ENCODE results near the gene CDK5. TPM values are rescaled to one million over a fixed set of nuclear protein-coding genes. Genes with fewer than 3 reads are reported as not detected.

The CDK5 gene
- total and polyA plus RNA-seq, 2 of the 13 experiments (the other 11 are each of a cell fraction or from before 2014, with no cell fraction given), result 16.4 to 21.3 TPM

DNA sequence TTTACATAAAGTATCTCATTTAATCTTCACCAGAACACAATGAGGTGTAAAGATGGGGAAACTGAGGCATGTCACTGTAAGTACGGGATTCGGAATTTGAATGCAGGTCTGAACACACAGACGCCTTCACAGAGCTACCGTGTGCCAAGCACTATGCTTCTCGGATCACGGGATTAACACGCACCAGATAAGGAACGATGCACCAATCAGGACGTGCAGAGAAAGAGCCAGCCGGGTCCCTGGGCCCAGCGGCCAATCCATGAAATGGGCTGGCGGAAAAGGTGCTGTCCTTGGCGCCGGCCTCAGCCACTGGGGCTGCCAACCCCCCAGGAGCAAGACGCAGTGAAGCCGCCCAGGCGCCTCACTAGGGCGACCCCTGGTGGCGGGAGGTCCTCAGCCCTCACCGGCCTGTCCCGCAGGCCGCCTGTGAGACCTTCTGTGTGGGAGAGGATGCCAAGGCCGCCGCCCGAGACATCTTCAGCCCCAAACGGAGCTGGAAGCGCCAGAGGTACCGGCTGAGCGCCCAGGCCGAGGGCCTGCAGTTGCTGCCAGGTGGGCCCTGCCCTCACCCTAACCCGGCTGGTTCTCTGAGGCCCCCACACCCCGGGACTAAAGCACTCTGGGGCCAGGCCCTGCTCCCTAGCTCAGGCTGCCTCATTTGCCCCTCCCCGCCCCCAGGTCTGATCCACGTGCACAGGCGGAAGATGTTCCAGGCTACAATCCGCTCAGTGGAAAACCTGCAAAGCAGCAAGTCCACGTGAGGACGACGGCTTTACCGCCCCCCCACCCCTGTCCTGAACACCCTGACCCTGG lies 49.0 kb downstream of the CDK5 start (continued):
- TF ChIP-seq, protein P1, sequence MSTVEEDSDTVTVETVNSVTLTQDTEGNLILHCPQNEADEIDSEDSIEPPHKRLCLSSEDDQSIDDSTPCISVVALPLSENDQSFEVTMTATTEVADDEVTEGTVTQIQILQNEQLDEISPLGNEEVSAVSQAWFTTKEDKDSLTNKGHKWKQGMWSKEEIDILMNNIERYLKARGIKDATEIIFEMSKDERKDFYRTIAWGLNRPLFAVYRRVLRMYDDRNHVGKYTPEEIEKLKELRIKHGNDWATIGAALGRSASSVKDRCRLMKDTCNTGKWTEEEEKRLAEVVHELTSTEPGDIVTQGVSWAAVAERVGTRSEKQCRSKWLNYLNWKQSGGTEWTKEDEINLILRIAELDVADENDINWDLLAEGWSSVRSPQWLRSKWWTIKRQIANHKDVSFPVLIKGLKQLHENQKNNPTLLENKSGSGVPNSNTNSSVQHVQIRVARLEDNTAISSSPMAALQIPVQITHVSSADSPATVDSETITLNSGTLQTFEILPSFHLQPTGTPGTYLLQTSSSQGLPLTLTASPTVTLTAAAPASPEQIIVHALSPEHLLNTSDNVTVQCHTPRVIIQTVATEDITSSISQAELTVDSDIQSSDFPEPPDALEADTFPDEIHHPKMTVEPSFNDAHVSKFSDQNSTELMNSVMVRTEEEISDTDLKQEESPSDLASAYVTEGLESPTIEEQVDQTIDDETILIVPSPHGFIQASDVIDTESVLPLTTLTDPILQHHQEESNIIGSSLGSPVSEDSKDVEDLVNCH (CRISPR knock-in tag; IDR thresholded peaks at IDR 0.05), result no peak
- TF ChIP-seq MIXL1 (CRISPR knock-in tag; IDR thresholded peaks at IDR 0.05) (no peak), RFX5 (IDR thresholded peaks at IDR 0.05; ENCODE audit: low read depth, low read length) (no peak), JUND (CRISPR knock-in tag; IDR thresholded peaks at IDR 0.05) (no peak), ATRX (CRISPR knock-in tag; IDR thresholded peaks at IDR 0.05; ENCODE audit: borderline replicate concordance) (no peak), ZC3H13 (CRISPR knock-in tag; IDR thresholded peaks at IDR 0.05) (no peak), EED (CRISPR knock-in tag; IDR thresholded peaks at IDR 0.05) (no peak), ZNF562 (CRISPR knock-in tag; IDR thresholded peaks at IDR 0.05; ENCODE audit: borderline replicate concordance) (no peak), FOXM1 (CRISPR knock-in tag; IDR thresholded peaks at IDR 0.05) (no peak), SIN3A (IDR thresholded peaks at IDR 0.05; ENCODE audit: borderline replicate concordance, low read depth, low read length) (no peak)
- TF ChIP-seq, protein P2, sequence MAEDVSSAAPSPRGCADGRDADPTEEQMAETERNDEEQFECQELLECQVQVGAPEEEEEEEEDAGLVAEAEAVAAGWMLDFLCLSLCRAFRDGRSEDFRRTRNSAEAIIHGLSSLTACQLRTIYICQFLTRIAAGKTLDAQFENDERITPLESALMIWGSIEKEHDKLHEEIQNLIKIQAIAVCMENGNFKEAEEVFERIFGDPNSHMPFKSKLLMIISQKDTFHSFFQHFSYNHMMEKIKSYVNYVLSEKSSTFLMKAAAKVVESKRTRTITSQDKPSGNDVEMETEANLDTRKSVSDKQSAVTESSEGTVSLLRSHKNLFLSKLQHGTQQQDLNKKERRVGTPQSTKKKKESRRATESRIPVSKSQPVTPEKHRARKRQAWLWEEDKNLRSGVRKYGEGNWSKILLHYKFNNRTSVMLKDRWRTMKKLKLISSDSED (CRISPR knock-in tag; IDR thresholded peaks at IDR 0.05), result no peak
- TF ChIP-seq, protein P3, sequence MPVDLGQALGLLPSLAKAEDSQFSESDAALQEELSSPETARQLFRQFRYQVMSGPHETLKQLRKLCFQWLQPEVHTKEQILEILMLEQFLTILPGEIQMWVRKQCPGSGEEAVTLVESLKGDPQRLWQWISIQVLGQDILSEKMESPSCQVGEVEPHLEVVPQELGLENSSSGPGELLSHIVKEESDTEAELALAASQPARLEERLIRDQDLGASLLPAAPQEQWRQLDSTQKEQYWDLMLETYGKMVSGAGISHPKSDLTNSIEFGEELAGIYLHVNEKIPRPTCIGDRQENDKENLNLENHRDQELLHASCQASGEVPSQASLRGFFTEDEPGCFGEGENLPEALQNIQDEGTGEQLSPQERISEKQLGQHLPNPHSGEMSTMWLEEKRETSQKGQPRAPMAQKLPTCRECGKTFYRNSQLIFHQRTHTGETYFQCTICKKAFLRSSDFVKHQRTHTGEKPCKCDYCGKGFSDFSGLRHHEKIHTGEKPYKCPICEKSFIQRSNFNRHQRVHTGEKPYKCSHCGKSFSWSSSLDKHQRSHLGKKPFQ (CRISPR knock-in tag; IDR thresholded peaks at IDR 0.05; ENCODE audit: insufficient replicate concordance), result peak; percentile 32
- TF ChIP-seq, protein P4, sequence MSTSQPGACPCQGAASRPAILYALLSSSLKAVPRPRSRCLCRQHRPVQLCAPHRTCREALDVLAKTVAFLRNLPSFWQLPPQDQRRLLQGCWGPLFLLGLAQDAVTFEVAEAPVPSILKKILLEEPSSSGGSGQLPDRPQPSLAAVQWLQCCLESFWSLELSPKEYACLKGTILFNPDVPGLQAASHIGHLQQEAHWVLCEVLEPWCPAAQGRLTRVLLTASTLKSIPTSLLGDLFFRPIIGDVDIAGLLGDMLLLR (CRISPR knock-in tag; IDR thresholded peaks at IDR 0.05), result no peak; the same call in 1 of the 2 replicates
- TF ChIP-seq, protein P5, sequence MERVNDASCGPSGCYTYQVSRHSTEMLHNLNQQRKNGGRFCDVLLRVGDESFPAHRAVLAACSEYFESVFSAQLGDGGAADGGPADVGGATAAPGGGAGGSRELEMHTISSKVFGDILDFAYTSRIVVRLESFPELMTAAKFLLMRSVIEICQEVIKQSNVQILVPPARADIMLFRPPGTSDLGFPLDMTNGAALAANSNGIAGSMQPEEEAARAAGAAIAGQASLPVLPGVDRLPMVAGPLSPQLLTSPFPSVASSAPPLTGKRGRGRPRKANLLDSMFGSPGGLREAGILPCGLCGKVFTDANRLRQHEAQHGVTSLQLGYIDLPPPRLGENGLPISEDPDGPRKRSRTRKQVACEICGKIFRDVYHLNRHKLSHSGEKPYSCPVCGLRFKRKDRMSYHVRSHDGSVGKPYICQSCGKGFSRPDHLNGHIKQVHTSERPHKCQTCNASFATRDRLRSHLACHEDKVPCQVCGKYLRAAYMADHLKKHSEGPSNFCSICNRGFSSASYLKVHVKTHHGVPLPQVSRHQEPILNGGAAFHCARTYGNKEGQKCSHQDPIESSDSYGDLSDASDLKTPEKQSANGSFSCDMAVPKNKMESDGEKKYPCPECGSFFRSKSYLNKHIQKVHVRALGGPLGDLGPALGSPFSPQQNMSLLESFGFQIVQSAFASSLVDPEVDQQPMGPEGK (CRISPR knock-in tag; IDR thresholded peaks at IDR 0.05), result peak; percentile 99
- TF ChIP-seq, protein P6, sequence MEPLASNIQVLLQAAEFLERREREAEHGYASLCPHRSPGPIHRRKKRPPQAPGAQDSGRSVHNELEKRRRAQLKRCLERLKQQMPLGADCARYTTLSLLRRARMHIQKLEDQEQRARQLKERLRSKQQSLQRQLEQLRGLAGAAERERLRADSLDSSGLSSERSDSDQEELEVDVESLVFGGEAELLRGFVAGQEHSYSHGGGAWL (CRISPR knock-in tag; IDR thresholded peaks at IDR 0.05), result peak; percentile 75; the same call in 1 of the 2 replicates

All from HepG2 (cell line).